A549 (cell line): ENCODE results near the gene OPA3.

Source experiments
- CEBPB ChIP-seq, 2 experiments: fragments of >200 bp in 1 of 2; sonication (Bioruptor Twin) in 1 of 2; formaldehyde crosslinking in 1 of 2; IDR thresholded peaks; 2 replicates each; pipeline ENCODE4 v1.6.1; 2012 to 2016
- EP300 ChIP-seq, 2 experiments: fragments of >200 bp; sonication (Bioruptor Twin); formaldehyde crosslinking; IDR thresholded peaks; 2 replicates in 1 of 2; 3 replicates in 1 of 2; pipeline ENCODE4 v1.6.1; 2016 to 2017
- GATA3 ChIP-seq: IDR thresholded peaks from 2 replicates; pipeline ENCODE4 v1.6.1; 2012; ENCODE audit warnings: borderline replicate concordance
- HOXB13 ChIP-seq: fragments of 250-450 bp; sonication (Bioruptor Pico); IDR thresholded peaks from 2 replicates; pipeline ENCODE4 v1.5.0; 2020; ENCODE audit warnings: low read depth, mild to moderate bottlenecking, moderate library complexity
- JUN ChIP-seq, 2 experiments: fragments of >200 bp; sonication (Bioruptor Twin); formaldehyde crosslinking; IDR thresholded peaks; 2 replicates in 1 of 2; 3 replicates in 1 of 2; pipeline ENCODE4 v1.6.1; 2016 to 2017
- KDM1A ChIP-seq: fragments of 200-600 bp; sonication (generic); IDR thresholded peaks from 2 replicates; pipeline ENCODE4 v1.6.1; 2016; ENCODE audit warnings: low read depth, mild to moderate bottlenecking
- POLR2A ChIP-seq: IDR thresholded peaks from 2 replicates; pipeline ENCODE4 v1.6.1; 2012; ENCODE audit warnings: mild to moderate bottlenecking, low read length
- RAD21 ChIP-seq, 2 experiments: fragments of >200 bp in 1 of 2; sonication (Bioruptor Twin) in 1 of 2; formaldehyde crosslinking in 1 of 2; IDR thresholded peaks in 1 of 2; conservative IDR thresholded peaks in 1 of 2; 2 replicates in 1 of 2; 3 replicates in 1 of 2; pipeline ENCODE4 v1.6.1; 2012 to 2018; ENCODE audit warnings: inconsistent platforms in 1 of 2
- RARB ChIP-seq: fragments of 250-450 bp; sonication (Bioruptor Pico); IDR thresholded peaks from 2 replicates; pipeline ENCODE4 v1.8.0; 2021; ENCODE audit warnings: mild to moderate bottlenecking, moderate library complexity
- SMC3 ChIP-seq: fragments of >200 bp; sonication (Bioruptor Twin); formaldehyde crosslinking; IDR thresholded peaks from 3 replicates; pipeline ENCODE4 v1.6.1; 2018; ENCODE audit warnings: inconsistent platforms
- SREBF2 ChIP-seq: fragments of 450-650 bp; IDR thresholded peaks from 2 replicates; pipeline ENCODE4 v1.6.1; 2014; ENCODE audit warnings: mild to moderate bottlenecking, moderate library complexity
- TF ChIP-seq, protein P1 (sequence below): fragments of >200 bp; sonication (Bioruptor Twin); formaldehyde crosslinking; IDR thresholded peaks from 3 replicates; pipeline ENCODE4 v1.5.1; 2016
- TF ChIP-seq, protein P2 (sequence below): fragments of 200-600 bp; sonication (generic); IDR thresholded peaks from 2 replicates; pipeline ENCODE4 v1.6.1; 2016; ENCODE audit warnings: antibody characterized with exemption, mild to moderate bottlenecking, moderate library complexity

DNA sequence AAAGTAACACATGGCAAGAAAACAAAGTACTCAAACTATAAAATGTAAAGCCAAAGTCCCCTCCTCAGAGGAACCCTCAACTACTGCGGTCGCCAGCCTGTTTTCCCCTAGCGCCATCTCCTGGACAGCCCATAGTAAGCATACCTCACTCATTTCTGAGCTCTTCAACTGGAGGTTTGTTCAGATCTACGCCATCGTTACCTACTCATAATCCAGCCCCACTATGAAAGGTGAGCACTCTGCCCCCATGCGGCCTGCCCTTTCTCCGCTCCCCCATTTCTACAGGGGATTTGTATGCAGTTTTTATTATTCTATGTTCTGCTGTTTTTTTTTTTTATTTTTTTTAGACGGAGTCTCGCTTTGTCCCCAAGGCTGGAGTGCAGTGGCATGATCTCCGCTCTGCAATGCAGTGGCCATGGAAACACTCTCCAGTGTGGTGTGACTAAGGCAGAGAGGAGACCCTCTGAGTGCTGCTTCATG is 26.2 kb downstream of the OPA3 start:
- TF ChIP-seq, protein P1, sequence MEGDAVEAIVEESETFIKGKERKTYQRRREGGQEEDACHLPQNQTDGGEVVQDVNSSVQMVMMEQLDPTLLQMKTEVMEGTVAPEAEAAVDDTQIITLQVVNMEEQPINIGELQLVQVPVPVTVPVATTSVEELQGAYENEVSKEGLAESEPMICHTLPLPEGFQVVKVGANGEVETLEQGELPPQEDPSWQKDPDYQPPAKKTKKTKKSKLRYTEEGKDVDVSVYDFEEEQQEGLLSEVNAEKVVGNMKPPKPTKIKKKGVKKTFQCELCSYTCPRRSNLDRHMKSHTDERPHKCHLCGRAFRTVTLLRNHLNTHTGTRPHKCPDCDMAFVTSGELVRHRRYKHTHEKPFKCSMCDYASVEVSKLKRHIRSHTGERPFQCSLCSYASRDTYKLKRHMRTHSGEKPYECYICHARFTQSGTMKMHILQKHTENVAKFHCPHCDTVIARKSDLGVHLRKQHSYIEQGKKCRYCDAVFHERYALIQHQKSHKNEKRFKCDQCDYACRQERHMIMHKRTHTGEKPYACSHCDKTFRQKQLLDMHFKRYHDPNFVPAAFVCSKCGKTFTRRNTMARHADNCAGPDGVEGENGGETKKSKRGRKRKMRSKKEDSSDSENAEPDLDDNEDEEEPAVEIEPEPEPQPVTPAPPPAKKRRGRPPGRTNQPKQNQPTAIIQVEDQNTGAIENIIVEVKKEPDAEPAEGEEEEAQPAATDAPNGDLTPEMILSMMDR: peak; percentile 74
- no peak for TF ChIP-seq RARB (CRISPR knock-in tag)
- TF ChIP-seq SREBF2: no peak
- no peak for TF ChIP-seq HOXB13 (CRISPR knock-in tag)
- TF ChIP-seq CEBPB (IDR thresholded peaks at IDR 0.05): no peak
- TF ChIP-seq KDM1A: no peak
- TF ChIP-seq JUN (IDR thresholded peaks at IDR 0.05): no peak
- TF ChIP-seq RAD21 (conservative IDR thresholded peaks at IDR 0.05 in 1 of 2, IDR thresholded peaks at IDR 0.05 in 1 of 2): peak; percentile 71 to 77
- TF ChIP-seq SMC3: peak; percentile 67
- TF ChIP-seq POLR2A: no peak
- TF ChIP-seq, protein P2, sequence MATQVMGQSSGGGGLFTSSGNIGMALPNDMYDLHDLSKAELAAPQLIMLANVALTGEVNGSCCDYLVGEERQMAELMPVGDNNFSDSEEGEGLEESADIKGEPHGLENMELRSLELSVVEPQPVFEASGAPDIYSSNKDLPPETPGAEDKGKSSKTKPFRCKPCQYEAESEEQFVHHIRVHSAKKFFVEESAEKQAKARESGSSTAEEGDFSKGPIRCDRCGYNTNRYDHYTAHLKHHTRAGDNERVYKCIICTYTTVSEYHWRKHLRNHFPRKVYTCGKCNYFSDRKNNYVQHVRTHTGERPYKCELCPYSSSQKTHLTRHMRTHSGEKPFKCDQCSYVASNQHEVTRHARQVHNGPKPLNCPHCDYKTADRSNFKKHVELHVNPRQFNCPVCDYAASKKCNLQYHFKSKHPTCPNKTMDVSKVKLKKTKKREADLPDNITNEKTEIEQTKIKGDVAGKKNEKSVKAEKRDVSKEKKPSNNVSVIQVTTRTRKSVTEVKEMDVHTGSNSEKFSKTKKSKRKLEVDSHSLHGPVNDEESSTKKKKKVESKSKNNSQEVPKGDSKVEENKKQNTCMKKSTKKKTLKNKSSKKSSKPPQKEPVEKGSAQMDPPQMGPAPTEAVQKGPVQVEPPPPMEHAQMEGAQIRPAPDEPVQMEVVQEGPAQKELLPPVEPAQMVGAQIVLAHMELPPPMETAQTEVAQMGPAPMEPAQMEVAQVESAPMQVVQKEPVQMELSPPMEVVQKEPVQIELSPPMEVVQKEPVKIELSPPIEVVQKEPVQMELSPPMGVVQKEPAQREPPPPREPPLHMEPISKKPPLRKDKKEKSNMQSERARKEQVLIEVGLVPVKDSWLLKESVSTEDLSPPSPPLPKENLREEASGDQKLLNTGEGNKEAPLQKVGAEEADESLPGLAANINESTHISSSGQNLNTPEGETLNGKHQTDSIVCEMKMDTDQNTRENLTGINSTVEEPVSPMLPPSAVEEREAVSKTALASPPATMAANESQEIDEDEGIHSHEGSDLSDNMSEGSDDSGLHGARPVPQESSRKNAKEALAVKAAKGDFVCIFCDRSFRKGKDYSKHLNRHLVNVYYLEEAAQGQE: no peak
- TF ChIP-seq EP300 (IDR thresholded peaks at IDR 0.05): no peak
- no peak for TF ChIP-seq GATA3
